HG03095 (cell line): ENCODE data around the gene CLEC2L.
"Not testable (repeated sequence)": the region's sequence is repeated elsewhere in the genome, so short reads cannot be mapped to it uniquely, and the experiment has no call there.

Experiments used
- ATAC-seq: cut with Tn5 transposase; IDR thresholded peaks from one replicate; pipeline ENCODE4 v1.9.1; 2021; ENCODE audit warnings: moderate library complexity; ENCODE audit not compliant: unreplicated experiment

CLEC2L gene

GRCh38 chr7:139553991-139554700 lies 30.7 kb downstream of the CLEC2L start:
- ATAC-seq = not testable (repeated sequence)

- ATAC-seq = no peak
Measured at GRCh38 chr7:139557857-139558581, 34.5 kb downstream of the CLEC2L start.

- no peak for ATAC-seq
Measured at GRCh38 chr7:139559364-139560105, 36.0 kb downstream of the CLEC2L start.

GRCh38 chr7:139560199-139560598 lies 36.7 kb downstream of the CLEC2L start:
- no peak for ATAC-seq

- ATAC-seq = no peak
Measured at GRCh38 chr7:139560678-139561077, 37.2 kb downstream of the CLEC2L start.

- ATAC-seq = no peak
Measured at GRCh38 chr7:139562491-139562890, 39.0 kb downstream of the CLEC2L start.

- no peak for ATAC-seq
Measured at GRCh38 chr7:139562961-139563565, 39.6 kb downstream of the CLEC2L start.

- no peak for ATAC-seq
Measured at GRCh38 chr7:139563856-139564255, 40.4 kb downstream of the CLEC2L start.

- ATAC-seq = no peak
Measured at GRCh38 chr7:139566075-139566474, 42.6 kb downstream of the CLEC2L start.

GRCh38 chr7:139566736-139567646 lies 43.5 kb downstream of the CLEC2L start:
- no peak for ATAC-seq

GRCh38 chr7:139567647-139568345 lies 44.3 kb downstream of the CLEC2L start:
- ATAC-seq = no peak

- ATAC-seq = no peak
Measured at GRCh38 chr7:139568346-139568675, 44.8 kb downstream of the CLEC2L start.

- ATAC-seq = no peak
Measured at GRCh38 chr7:139568813-139569490, 45.5 kb downstream of the CLEC2L start.

GRCh38 chr7:139570119-139570518 lies 46.6 kb downstream of the CLEC2L start:
- no peak for ATAC-seq

GRCh38 chr7:139570626-139571025 lies 47.1 kb downstream of the CLEC2L start:
- ATAC-seq = no peak

- ATAC-seq = no peak
Measured at GRCh38 chr7:139571190-139571589, 47.7 kb downstream of the CLEC2L start.

GRCh38 chr7:139571651-139572050 lies 48.2 kb downstream of the CLEC2L start:
- ATAC-seq = no peak

GRCh38 chr7:139572071-139572470 lies 48.6 kb downstream of the CLEC2L start:
- no peak for ATAC-seq

- ATAC-seq = no peak
Measured at GRCh38 chr7:139572704-139573385, 49.4 kb downstream of the CLEC2L start.
